Measurements from ENCODE around the gene CD1D. TPM values are rescaled to one million over a fixed set of nuclear protein-coding genes. Genes with fewer than 3 reads are reported as not detected.
"Not testable (repeated sequence)": the region's sequence is repeated elsewhere in the genome, so short reads cannot be mapped to it uniquely, and the experiment has no call there.

The CD1D gene
- polyA plus RNA-seq, 12 donors: 0.83 to 2.7 (median 1.5) TPM; not detected in 2

DNA sequence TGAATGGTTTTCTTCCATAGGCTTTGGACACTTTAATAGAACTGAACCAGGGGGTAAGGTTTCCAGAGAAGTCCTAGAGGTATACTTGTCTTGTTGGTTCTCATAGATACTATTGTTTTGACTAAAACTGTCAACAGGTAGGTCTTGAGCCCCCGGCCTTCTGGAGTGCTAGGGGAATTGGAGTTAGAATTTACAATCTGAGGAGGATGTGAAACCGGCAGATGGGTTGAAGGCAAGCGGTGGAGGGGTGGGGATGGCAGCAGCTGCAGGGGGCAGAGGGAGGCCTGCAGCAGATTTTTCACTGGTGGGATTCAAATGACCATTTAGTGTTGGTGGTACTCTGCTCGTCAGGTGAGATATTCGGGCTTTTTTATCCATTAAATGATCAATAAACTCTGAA lies 4.3 kb upstream of the CD1D start:
- no peak for DNase-seq

DNA sequence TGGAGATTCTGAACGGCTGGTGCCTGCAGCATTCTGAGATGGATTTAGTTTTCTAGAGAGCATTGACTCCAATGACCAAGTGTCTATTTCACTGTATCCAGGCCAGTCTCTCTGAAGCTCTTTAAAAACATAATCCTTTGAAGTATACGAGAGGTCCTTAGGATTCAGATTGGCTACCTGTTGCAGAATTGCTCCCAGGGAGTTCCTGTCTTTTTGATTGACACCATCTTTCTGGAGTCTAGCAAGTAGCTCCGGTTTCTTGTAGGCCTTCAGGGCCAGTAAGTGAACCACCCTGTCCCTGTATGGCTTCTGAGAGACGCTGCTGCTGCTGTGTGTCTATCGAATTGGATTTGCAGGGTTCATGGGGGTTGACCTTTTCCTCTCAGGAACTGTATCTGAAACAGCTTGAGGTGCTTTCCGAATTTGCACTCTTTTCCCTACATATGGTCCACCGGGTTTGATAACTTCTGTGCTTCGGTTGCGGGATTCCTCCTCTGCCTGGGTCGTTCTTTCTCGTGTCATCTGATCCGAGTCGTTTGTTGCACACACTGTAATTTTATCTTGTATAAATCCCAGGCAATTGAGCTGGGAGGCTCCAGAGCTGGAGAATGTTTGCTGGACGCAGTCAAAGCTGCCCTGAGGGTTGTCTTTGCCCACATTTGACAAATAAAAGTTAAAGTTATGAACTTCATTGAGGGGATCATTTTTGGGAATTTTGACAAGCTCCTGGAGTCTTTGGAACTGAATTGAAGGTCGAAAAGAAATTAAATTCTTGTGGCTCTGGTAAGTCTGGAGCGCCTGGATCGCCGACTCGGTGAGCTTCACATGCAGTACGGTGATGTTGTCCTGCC lies 3.6 kb upstream of the CD1D start:
- DNase-seq: not testable (repeated sequence)

DNA sequence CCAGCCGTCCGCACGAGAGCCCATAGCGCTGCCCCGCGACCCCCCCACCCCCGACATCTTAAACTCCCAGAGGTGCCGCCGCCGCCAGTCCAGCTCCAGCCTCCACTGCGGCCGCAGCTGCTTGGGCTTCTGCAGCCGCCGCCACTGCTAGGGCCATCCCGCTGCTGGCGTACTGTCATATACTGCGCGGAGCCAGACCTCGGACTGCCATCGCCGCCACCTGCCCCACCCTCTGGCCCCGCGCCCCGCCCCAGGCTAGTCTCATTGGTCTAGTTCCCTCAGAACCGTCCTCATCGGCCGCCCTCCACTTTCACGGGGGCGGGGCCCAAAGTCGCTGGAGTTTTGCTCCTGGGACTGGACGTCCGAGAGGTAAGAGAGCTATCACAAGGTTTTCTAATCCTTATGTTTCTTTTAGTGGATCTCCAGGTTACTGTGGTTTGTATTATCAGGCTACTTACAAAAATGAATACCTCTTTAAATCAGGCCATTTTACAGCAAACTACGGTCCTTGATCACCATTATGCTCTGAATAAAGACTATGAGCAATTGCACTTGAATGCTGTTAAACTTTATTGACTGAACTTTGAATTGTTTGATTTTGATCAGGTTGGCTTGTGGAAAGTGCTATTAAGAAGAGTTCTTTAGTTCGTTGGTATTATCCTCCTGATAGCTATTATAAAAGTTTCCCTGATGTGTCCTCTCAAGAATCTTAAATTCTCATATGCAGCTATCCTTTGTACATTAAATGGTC lies 2.8 kb upstream of the CD1D start:
- peak; percentile 60 for DNase-seq

DNA sequence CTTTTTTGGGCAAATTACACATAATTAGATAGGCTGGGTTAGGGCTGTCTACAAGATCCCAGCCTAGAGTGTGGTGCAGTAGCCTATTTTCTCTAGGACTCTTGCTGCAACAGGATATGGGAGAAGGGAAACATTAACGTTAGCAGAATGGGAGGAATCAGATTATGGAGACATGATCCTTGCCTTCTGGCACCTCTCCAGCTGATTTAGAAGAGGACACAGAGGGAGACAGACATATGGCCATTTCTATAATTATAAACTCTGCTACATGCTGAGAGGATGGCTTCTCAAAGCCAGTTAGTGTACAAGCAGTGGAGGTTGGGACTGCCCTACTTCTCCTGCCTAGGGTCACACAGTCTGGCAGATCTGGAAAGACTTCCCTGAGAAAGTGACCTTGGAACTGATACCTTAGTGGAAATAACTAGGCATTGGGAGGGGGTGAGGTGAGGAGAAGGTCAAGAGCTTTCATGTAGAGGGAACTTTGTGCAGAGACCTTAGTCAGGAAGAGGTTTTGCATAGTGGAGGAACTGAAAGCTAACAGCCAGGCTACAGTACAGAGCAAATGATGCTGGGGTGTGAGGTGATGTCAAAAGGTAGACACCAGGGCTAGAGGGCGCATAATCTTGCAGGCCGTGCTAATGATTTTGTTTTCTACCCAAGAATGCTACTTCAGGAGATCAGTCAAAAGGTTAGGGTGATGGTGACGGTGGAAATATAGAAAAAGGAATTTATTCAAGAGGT lies 1.2 kb upstream of the CD1D start:
- no peak for DNase-seq

DNA sequence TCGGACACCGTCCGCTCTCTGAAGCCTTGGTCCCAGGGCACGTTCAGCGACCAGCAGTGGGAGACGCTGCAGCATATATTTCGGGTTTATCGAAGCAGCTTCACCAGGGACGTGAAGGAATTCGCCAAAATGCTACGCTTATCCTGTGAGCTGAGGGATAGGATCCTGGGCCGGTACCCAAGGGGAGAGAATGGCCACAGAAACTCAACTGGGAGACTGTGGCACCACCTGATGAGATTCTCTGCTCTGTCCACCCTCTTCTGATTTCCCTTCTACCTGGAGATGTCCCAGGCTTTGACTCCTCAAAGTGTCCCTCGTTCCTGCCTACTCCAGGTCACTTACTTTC lies 855 bp downstream of the CD1D start:
- DNase-seq: no peak

DNA sequence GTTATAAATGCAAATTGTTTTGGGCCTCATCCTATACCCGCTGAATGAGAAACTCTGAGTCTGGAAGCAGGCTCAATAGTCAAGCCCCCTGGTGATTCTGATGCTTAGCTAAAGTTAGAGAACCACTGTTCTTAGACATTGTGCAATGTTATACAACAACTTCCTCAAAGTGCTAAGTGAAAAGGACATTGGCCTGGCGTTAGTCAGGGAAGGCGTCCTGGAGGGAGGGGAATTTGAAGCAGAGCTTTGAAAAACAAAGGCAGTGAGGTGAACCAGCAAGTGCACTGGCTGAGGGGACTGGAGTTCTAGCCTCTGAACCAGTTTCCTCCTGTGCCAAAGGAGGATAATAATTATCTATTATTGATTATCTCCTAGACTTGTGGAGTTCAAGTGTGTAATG lies 5.1 kb downstream of the CD1D start:
- DNase-seq: no peak

DNA sequence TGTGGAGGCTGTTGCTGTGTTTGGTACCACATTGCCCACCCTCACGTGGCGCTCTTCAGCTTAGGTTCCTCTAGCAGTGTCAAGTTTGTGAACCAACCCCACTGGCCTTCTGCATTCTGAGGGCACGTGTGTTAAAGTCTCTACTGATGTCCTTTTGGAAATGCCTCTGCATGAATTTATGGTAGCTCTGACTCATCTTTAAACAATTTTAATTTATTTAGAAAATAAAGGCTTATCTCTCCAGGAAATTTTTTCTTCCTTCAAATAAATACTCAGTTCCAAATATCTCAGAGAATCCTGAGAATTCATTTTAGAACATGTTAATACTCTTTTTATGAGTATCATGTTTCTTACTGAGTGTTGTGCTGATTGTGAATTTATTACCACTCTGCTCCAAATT lies 5.5 kb downstream of the CD1D start:
- no peak for DNase-seq

DNA sequence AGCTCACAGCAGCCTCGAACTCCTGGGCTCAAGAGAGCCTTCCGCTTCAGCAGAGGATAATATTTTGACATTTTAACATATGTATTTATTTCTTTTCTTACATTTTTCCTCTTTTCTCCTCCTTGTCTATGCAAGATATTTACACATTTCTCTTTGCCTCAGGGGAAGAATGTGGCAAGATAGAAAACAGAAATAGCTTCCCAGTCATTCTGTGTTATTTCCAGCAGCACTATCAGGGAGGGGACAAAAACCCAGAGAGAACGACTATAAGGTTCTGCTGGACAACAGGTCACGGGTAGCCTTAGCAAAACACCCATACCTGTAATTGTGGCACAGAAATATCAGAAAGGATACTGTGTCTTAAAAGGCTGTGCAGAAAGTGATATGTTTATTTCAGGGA lies 7.9 kb downstream of the CD1D start:
- DNase-seq: no peak

DNA sequence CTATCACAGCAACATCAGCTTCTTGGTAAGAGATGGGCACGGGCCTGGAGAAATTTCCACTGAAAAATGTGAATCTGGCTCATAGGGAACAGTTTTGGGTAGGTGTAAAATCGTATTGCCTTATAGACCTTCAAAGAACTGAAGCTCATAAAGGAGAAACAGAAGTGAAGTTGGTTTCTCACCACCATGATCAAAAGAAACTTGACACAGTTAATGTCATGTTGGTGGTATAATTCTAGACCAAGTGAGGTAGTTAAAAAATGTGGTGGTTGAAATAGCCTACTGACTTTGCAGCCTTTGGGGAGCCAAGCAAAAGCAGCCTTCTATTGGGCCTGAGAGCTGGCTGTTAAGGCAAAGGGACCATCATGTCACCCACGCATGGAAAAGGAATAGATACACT lies 8.9 kb downstream of the CD1D start:
- DNase-seq: no peak

DNA sequence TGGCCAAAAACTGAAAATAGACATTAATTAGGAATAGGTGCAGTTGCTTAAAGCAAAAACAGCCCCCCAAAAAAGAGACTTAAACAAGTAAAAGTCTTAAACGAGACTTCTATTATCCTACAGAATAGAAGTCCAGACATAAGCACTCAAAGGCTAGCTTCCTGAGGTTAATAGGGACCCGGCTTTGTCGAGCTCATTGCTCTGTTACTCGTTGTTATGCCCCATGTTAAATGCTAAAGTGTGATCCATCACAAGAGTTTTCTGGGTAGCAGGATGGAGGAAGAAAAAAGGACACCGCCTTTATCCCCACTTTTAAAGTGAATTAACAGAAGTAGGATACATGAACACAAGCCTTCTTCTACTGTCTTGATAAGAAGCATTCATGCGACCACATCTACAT lies 10.6 kb downstream of the CD1D start:
- no peak for DNase-seq

DNA sequence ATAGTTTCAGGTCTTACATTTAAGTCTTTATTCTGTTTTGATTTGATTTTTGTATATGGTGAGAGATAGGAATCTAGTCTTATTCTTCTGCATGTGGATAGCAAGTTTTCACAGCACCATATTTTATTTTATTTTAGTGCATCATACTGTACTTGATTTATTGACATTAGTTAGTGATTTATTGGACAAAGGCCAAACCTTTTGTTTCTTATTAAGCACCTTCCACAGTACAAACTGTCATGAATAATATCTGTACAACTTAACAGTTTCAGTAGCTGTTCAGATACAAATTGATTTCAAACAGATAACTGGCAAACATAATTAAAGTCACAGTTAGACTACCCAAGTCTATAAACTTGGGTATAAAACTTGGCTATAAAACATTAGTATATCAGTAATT lies 15.8 kb downstream of the CD1D start:
- no peak for DNase-seq

DNA sequence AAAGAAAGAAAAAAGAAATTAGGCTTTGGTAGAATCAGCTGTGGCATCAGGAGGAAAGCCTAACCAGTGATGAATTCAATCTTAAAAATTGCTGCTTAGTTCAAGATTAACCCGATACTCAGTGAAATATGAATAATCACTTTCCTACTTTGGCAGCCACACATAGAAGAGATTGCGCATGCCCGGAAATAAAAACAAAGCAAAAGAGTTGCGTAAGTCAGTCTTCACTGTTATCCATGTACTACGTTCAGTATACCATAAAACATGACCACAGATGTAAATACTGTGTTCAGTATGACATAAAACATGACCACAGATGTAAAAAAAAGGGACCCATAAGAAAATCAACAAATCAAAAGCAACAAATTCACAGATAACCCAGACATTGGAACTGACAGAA lies 19.2 kb downstream of the CD1D start:
- DNase-seq: no peak

DNA sequence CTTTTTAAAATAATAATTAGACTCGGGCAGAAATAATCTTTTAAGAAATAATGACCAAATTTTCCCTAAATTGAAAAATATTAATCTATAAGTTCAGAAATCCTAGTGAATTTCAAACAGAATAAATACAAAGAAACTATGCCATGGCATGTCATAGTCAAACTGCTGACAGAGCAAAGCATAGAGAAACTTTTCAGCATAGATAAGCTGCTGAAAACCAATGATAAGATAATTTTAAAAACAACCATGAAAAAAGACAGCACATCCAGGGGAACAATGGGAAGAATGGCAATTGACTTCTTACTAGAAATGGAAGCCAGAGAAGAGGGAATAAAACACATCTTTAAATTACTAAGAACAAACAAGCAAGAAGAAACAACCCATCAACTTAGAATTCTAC lies 19.8 kb downstream of the CD1D start:
- no peak for DNase-seq

DNA sequence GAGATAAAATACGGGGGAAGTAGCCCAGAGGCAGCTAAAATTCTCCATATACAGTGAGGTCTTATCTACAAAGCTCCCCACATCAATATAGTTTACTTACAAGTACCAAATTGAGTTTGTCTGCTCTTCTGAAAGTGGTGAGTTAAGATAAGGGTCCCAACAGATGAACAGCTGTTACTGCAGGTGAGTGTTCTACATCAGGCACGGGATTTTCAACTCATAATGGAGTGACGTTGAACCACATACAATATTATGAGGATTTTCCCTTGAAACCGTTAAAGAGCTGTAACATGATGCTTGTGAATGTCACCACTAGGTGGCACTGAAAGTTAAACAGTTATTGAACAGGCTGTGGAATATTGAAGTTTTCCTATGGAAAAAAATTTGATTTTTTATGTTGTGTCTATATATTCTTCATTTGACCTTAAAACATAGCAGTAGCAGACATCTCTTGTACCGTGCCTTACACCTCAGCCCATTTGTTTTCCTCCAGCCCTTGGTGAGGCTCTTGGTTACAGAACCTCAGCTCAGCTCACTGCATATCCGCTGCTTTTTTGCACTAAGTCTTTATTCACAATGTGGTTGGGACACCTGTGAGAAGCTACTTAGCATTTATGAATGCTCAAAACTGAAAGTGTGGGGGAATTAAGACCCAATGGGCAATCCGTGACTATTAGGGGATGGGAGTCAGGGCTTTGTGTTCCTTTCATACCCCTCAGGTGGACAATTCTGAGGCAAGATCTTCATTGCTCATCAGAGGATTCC lies 23.2 kb downstream of the CD1D start:
- peak; percentile 66 for DNase-seq

DNA sequence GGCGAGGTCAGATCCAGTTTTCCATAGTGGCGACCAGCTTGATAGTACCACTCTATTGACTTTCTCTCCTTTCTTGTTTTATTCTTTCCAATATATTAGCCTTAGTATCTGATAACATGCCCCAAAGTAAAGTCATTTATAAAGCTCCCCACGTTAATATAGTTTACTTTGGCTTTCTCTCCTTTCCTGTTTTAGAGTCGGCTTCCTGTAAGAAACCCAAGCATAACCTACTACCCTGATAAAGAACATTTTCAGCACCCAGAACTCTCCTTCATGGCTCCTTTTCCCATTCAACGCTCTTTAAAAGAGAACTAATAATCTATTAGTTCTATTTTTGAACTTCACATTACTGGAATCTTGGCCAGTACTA lies 23.7 kb downstream of the CD1D start:
- no peak for DNase-seq

DNA sequence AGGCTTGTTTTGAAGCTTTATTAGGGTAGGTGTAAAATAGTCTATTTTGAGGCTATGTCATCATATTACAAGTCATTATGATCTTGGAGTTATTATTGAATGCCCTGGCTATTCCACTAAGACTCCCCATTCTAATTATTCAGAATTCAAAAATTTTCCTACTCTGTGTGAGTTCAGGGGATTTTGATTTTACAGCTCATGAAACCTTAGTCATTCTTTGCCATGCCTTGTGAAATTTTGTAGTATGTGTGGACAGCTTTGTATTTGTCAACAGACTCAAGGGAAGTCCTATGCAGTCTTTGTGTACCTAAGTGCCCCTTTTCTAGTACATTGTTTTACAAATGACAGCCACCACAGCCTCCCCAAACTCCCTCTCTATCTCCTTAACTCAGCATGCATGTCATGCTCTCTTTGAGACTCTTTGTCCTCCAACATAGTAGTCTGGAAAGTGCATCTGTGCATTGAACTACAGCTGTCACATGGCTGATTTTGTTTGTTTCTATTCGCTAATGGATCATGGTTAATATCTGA lies 28.0 kb downstream of the CD1D start:
- no peak for DNase-seq

DNA sequence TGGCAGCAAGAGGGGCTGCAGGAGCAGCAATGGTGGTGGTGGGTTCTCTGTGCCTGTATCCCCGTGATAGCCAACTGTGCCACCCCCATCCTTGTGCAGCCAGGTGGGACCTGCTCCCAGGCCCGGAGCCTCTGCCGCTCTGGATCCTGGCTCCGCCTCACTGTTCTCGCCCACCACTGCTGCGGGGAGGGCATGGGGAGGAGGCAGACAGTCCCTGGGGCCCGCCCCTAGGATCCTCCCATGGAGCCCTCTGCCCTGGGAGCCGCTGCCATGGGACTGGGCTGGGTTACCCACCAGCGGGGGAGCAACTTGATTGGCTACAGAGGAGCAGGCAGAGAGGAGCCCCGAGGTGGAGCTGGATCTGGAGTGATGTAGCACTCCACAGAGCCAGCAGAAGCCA lies 31.6 kb downstream of the CD1D start:
- DNase-seq: no peak

DNA sequence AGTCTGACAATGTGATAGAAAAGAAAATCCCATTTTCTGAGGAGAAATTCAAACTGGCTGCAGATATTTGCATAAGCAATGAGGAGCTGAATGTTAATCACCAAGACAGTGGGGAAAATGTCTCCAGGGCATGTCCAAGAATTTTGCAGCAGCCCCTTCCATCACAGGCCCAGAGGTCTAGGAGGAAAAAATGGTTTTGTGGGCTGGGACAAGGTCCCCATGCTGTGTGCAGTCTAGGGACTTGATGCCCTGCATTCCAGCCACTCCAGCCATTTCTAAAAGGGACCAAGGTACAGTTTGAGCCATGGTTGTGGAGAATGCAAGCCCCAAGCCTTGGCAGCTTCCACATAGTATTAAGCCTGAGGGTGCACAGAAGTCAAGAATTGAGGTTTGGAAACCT lies 42.8 kb downstream of the CD1D start:
- not testable (repeated sequence) for DNase-seq

DNA sequence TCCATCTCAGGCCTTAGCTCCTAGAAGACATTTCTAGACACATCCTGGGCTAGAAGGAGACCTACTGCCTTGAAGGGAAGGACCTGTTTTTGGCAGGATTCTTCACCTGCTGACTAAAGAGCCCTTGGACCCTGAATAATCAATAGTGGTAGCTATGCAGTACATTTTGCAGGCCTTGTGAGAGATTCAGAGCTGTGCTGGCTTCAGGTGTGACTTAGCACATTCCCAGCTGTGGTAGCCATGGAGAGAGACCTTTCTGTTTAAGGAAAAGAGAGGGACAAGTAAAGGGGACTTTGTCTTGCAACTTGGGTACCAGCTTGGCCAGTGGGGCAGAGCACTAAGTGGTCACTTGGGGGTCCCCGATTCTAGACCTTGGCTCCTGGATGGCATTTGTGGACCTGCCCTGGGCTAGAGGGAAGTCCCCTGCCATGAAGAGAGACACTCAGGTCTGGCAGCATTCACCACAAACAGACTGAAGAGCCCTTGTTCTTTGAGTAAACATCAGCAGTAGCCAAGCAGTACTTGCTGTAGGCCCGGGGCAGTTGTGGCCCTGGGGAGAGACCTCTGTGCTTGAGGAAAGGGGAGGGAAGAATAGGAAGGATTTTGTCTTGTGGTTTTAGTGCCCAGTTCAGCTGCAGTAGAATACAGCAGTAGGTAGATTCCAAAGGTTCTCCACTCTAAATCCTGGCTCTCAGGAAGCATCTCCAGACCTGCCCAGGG lies 47.4 kb downstream of the CD1D start:
- DNase-seq: no peak

Data from muscle of arm (tissue), 12 donors.